HCT116 (cell line): ENCODE data around the gene CCDC15. TPM values are rescaled to one million over a fixed set of nuclear protein-coding genes. Genes with fewer than 3 reads are reported as not detected.

Experiments used
- ATAC-seq: fragments of 200-7000 bp; cut with Tn5 transposase; 2 replicates; pipeline ENCODE4 v1.9.1; 2020; ENCODE audit warnings: mild to moderate bottlenecking, moderate library complexity
- BruUV-seq: library from RNA; stranded (reverse); fragments of 400-500 nt; replicated peaks from 2 replicates; lab custom pipeline; 2021; lab: Mats Ljungman, UMichigan
- CTCF ChIA-PET: fragments of 300-600 bp; sonication (Branson Sonifier 250); formaldehyde crosslinking; loops from one replicate; lab custom pipeline; 2021; ENCODE audit warnings: antibody characterized with exemption; lab: Charles Lee
- POLR2A ChIA-PET: fragments of 300-600, 350-600 bp; sonication (Branson Sonifier 250); formaldehyde crosslinking; loops from one replicate; lab custom pipeline; 2021; ENCODE audit warnings: antibody characterized with exemption; lab: Charles Lee
- RAD21 ChIA-PET, 2 experiments: fragments of 300-600 bp; sonication (Branson Sonifier 250); formaldehyde crosslinking; loops; one replicate each; lab custom pipeline; 2023; ENCODE audit warnings: low total read pairs in 2 of 2; ENCODE audit not compliant: uncharacterized antibody in 2 of 2, unreplicated experiment in 2 of 2, low non-redundant PET in 1 of 2; lab: Charles Lee
- DNase-seq: peaks from one replicate; pipeline ENCODE4 v3.0.0-alpha.2; 2010; ENCODE audit warnings: low read depth, low spot score
- H2AFZ ChIP-seq: fragments of 200-600 bp; shearing (Covaris generic), sonication (generic); 2 replicates; pipeline ENCODE4 v1.6.1; 2017; ENCODE audit warnings: low read depth, mixed run types, mixed read lengths, antibody characterized with exemption, low read length; ENCODE audit not compliant: poor library complexity, severe bottlenecking
- H3K27ac ChIP-seq: 2 replicates; pipeline ENCODE4 v1.5.1; 2012; ENCODE audit warnings: low read depth, low read length
- H3K27me3 ChIP-seq: fragments of 200-600 bp; sonication (generic); 2 replicates; pipeline ENCODE4 v1.6.1; 2016; ENCODE audit warnings: mixed run types, low read length, mixed read lengths; ENCODE audit not compliant: insufficient read depth
- H3K36me3 ChIP-seq, 2 experiments: fragments of 200-500 bp in 1 of 2; fragments of 200-600 bp in 1 of 2; sonication (Bioruptor generic) in 1 of 2; sonication (generic) in 1 of 2; 2 replicates each; pipeline versions ENCODE4 v1.5.1 to v1.6.1; 2014 to 2016; ENCODE audit warnings: low read length in 2 of 2, inconsistent platforms in 1 of 2, mixed read lengths in 1 of 2, mixed run types in 1 of 2; ENCODE audit not compliant: insufficient read depth in 2 of 2, control insufficient read depth in 1 of 2
- H3K4me1 ChIP-seq, 2 experiments: fragments of 200-600 bp in 1 of 2; sonication (generic) in 1 of 2; 2 replicates each; pipeline versions ENCODE4 v1.5.1 to v1.6.1; 2012 to 2017; ENCODE audit warnings: low read length in 2 of 2, inconsistent platforms in 1 of 2, mild to moderate bottlenecking in 1 of 2, mixed read lengths in 1 of 2, mixed run types in 1 of 2, moderate library complexity in 1 of 2; ENCODE audit not compliant: insufficient read depth in 2 of 2, control insufficient read depth in 1 of 2
- H3K4me2 ChIP-seq: fragments of 200-600 bp; sonication (generic); 2 replicates; pipeline ENCODE4 v1.6.1; 2017; ENCODE audit warnings: mixed run types, low read length, mixed read lengths
- H3K4me3 ChIP-seq, 2 experiments: fragments of 200-600 bp in 1 of 2; sonication (generic) in 1 of 2; replicated peaks in 1 of 2; 2 replicates each; pipeline ENCODE4 v1.5.1; 2011 to 2016; ENCODE audit warnings: low read length in 2 of 2, control low read depth in 1 of 2, low read depth in 1 of 2, mild to moderate bottlenecking in 1 of 2, mixed read lengths in 1 of 2, mixed run types in 1 of 2
- H3K79me2 ChIP-seq: fragments of 200-600 bp; sonication (generic); 2 replicates; pipeline ENCODE4 v1.6.1; 2017; ENCODE audit warnings: mild to moderate bottlenecking, mixed run types, low read length, moderate library complexity, mixed read lengths; ENCODE audit not compliant: insufficient read depth
- H3K9ac ChIP-seq: fragments of 200-600 bp; sonication (generic); 2 replicates; pipeline ENCODE4 v1.6.1; 2016; ENCODE audit warnings: low read length, mixed read lengths
- H3K9me2 ChIP-seq: fragments of 200-600 bp; sonication (generic), shearing (Covaris generic); 2 replicates; pipeline ENCODE4 v1.6.1; 2017; ENCODE audit warnings: mixed run types, mild to moderate bottlenecking, moderate library complexity; ENCODE audit not compliant: insufficient read depth
- H3K9me3 ChIP-seq, 2 experiments: fragments of 200-500 bp in 1 of 2; fragments of 200-600 bp in 1 of 2; sonication (Bioruptor generic) in 1 of 2; sonication (generic) in 1 of 2; 2 replicates each; pipeline ENCODE4 v1.6.1; 2014 to 2017; ENCODE audit warnings: low read length in 2 of 2, mixed read lengths in 2 of 2, inconsistent platforms in 1 of 2, low read depth in 1 of 2, mild to moderate bottlenecking in 1 of 2, mixed run types in 1 of 2, moderate library complexity in 1 of 2; ENCODE audit not compliant: control insufficient read depth in 1 of 2, insufficient read depth in 1 of 2
- H4K20me1 ChIP-seq: fragments of 200-600 bp; sonication (generic), shearing (Covaris generic); 2 replicates; pipeline ENCODE4 v1.6.1; 2017; ENCODE audit warnings: mixed run types, mild to moderate bottlenecking, moderate library complexity; ENCODE audit not compliant: insufficient read depth
- ATF3 ChIP-seq: IDR thresholded peaks from 2 replicates; pipeline ENCODE4 v1.6.1; 2012
- CBX3 ChIP-seq: IDR thresholded peaks from 2 replicates; pipeline ENCODE4 v1.6.1; 2012; ENCODE audit warnings: low read depth
- CEBPB ChIP-seq: IDR thresholded peaks from 2 replicates; pipeline ENCODE4 v1.6.1; 2012; ENCODE audit warnings: low read depth
- EGR1 ChIP-seq: IDR thresholded peaks from 2 replicates; pipeline ENCODE4 v1.6.1; 2012; ENCODE audit warnings: low read depth
- ELF1 ChIP-seq: IDR thresholded peaks from 2 replicates; pipeline ENCODE4 v1.6.1; 2012; ENCODE audit warnings: low read depth, borderline replicate concordance
- EZH2 ChIP-seq: fragments of 200-600 bp; sonication (generic); IDR thresholded peaks from 2 replicates; pipeline ENCODE4 v1.6.1; 2017; ENCODE audit warnings: antibody characterized with exemption, mixed run types
- EZH2phosphoT487 ChIP-seq: fragments of 200-600 bp; IDR thresholded peaks from 2 replicates; pipeline ENCODE4 v1.6.1; 2018; ENCODE audit warnings: antibody characterized with exemption, borderline replicate concordance
- FOSL1 ChIP-seq: IDR thresholded peaks from 2 replicates; pipeline ENCODE4 v1.6.1; 2012; ENCODE audit warnings: low read depth
- JUND ChIP-seq: IDR thresholded peaks from 2 replicates; pipeline ENCODE4 v1.6.1; 2012
- MAX ChIP-seq: IDR thresholded peaks from 2 replicates; pipeline ENCODE4 v1.6.1; 2012
- POLR2A ChIP-seq: IDR thresholded peaks from 2 replicates; pipeline ENCODE4 v1.7.0; 2011; ENCODE audit warnings: borderline replicate concordance; ENCODE audit not compliant: insufficient read depth, insufficient read length; ENCODE audit errors: extremely low read depth
- POLR2AphosphoS5 ChIP-seq: IDR thresholded peaks from 2 replicates; pipeline ENCODE4 v1.6.1; 2011; ENCODE audit warnings: mild to moderate bottlenecking, low read depth, low read length, moderate library complexity
- RAD21 ChIP-seq: IDR thresholded peaks from 2 replicates; pipeline ENCODE4 v1.6.1; 2012; ENCODE audit warnings: low read depth, mild to moderate bottlenecking
- SP1 ChIP-seq: IDR thresholded peaks from 2 replicates; pipeline ENCODE4 v1.6.1; 2012; ENCODE audit warnings: low read depth
- TCF7L2 ChIP-seq: IDR thresholded peaks from 2 replicates; pipeline ENCODE4 v1.7.0; 2011; ENCODE audit warnings: borderline replicate concordance, inconsistent platforms; ENCODE audit not compliant: insufficient read depth, insufficient read length; ENCODE audit errors: extremely low read depth
- ZNF274 ChIP-seq: fragments of 200-500 bp; sonication (Bioruptor generic); IDR thresholded peaks from 2 replicates; pipeline ENCODE4 v1.6.1; 2014; ENCODE audit warnings: mild to moderate bottlenecking, low read depth, low read length, inconsistent platforms
- intact Hi-C: fragments of 100-400 bp; cut with micrococcal nuclease; formaldehyde crosslinking; loops from 2 replicates; pipeline ENCODE4 v1.10.0; 2022
- total RNA-seq: library from RNA; stranded (reverse); gene quantifications from one replicate; pipeline ENCODE4 v1.2.1, GENCODE V29; 2021; ENCODE audit not compliant: unreplicated experiment
- TF ChIP-seq, protein P1 (sequence below), 3 experiments: fragments of 200-600 bp in 1 of 3; sonication (generic) in 1 of 3; IDR thresholded peaks in 2 of 3; conservative IDR thresholded peaks in 1 of 3; 2 replicates each; pipeline ENCODE4 v1.5.1; 2012 to 2017; ENCODE audit warnings: low read depth in 2 of 3, low read length in 2 of 3, antibody characterized with exemption in 1 of 3, borderline replicate concordance in 1 of 3, control low read depth in 1 of 3, mild to moderate bottlenecking in 1 of 3, mixed read lengths in 1 of 3, mixed run types in 1 of 3, moderate library complexity in 1 of 3; ENCODE audit not compliant: insufficient read depth in 1 of 3

CCDC15 gene
- total RNA-seq, 1 experiment from 2014 or later: 2.4 TPM

DNA sequence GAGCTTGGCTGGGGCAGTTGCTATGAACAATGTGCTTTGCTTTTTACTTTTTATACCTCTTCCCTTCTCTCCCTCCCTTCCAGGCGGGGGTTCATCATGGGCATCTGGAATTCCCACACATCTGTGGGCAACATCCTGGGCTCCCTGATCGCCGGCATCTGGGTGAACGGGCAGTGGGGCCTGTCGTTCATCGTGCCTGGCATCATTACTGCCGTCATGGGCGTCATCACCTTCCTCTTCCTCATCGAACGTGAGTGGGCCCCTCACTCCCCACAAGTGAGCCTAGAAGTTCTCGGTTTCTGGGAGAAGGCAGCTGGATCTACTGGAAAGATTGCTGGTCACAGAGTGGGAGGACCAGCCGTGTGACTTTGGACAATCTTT lies 126.5 kb downstream of the CCDC15 start:
- ChIA-PET CTCF (interaction anchor here (3.0 kb wide), 1 partner anchor 11 kb away, joined by 10 read pairs; no protein-coding TSS in a partner anchor), POLR2A (interaction anchor here (0.7 kb wide), 1 partner anchor 1452 kb away, joined by 5 read pairs; no protein-coding TSS in a partner anchor), RAD21 (no interaction called here)
- TF ChIP-seq EGR1 (no peak), ELF1 (no peak), TCF7L2 (no peak), POLR2AphosphoS5 (no peak), POLR2A (no peak), ATF3 (no peak), EZH2phosphoT487 (no peak), JUND (no peak), FOSL1 (no peak), ZNF274 (no peak), CBX3 (no peak), SP1 (no peak), CEBPB (no peak), MAX (no peak), EZH2 (no peak), RAD21 (no peak)
- TF ChIP-seq, protein P1, sequence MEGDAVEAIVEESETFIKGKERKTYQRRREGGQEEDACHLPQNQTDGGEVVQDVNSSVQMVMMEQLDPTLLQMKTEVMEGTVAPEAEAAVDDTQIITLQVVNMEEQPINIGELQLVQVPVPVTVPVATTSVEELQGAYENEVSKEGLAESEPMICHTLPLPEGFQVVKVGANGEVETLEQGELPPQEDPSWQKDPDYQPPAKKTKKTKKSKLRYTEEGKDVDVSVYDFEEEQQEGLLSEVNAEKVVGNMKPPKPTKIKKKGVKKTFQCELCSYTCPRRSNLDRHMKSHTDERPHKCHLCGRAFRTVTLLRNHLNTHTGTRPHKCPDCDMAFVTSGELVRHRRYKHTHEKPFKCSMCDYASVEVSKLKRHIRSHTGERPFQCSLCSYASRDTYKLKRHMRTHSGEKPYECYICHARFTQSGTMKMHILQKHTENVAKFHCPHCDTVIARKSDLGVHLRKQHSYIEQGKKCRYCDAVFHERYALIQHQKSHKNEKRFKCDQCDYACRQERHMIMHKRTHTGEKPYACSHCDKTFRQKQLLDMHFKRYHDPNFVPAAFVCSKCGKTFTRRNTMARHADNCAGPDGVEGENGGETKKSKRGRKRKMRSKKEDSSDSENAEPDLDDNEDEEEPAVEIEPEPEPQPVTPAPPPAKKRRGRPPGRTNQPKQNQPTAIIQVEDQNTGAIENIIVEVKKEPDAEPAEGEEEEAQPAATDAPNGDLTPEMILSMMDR (IDR thresholded peaks at IDR 0.05 in 2 of 3, conservative IDR thresholded peaks at IDR 0.05 in 1 of 3; ENCODE audit: borderline replicate concordance in 1 of 3, insufficient read depth in 1 of 3, low read depth in 2 of 3, low read length in 2 of 3): no peak
- ATAC-seq (no peak), DNase-seq (no peak)
- no peak overlapping the region for H3K4me2 ChIP-seq
- no peak overlapping the region for H3K9ac ChIP-seq
- no peaks in the 10 kb centered on the region for H3K36me3 ChIP-seq
- no peak overlapping the region for H3K27ac ChIP-seq
- H3K9me2 ChIP-seq: no peaks in the 10 kb centered on the region
- no peak overlapping the region for H3K4me3 ChIP-seq
- intact Hi-C loops: no loop called here
- peaks cover 8 to 58% of the 10 kb centered on the region in 2 experiments; a peak in 2 of 4 replicates for H3K4me1 ChIP-seq
- no peaks in the 10 kb centered on the region for H3K79me2 ChIP-seq
- no TSS peak for BruUV-seq
- no peaks in the 10 kb centered on the region for H4K20me1 ChIP-seq
- H3K27me3 ChIP-seq: no peaks in the 10 kb centered on the region
- no peaks in the 10 kb centered on the region for H3K9me3 ChIP-seq
- H2AFZ ChIP-seq: no peak overlapping the region
